Measurements from ENCODE around the gene CCR5AS.

CCR5AS gene

DNA sequence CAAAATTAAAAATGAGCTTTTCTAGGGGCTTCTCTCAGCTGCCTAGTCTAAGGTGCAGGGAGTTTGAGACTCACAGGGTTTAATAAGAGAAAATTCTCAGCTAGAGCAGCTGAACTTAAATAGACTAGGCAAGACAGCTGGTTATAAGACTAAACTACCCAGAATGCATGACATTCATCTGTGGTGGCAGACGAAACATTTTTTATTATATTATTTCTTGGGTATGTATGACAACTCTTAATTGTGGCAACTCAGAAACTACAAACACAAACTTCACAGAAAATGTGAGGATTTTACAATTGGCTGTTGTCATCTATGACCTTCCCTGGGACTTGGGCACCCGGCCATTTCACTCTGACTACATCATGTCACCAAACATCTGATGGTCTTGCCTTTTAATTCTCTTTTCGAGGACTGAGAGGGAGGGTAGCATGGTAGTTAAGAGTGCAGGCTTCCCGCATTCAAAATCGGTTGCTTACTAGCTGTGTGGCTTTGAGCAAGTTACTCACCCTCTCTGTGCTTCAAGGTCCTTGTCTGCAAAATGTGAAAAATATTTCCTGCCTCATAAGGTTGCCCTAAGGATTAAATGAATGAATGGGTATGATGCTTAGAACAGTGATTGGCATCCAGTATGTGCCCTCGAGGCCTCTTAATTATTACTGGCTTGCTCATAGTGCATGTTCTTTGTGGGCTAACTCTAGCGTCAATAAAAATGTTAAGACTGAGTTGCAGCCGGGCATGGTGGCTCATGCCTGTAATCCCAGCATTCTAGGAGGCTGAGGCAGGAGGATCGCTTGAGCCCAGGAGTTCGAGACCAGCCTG, 35.1 kb downstream of the CCR5AS start:
- H3K4me3 Mint-ChIP-seq: peak overlapping the region; percentile 29
- no peaks in the 10 kb centered on the region for H3K9me3 Mint-ChIP-seq
- peaks cover 67% of the 10 kb centered on the region for H3K4me1 Mint-ChIP-seq
- no peak overlapping the region for H3K27ac Mint-ChIP-seq
- no peak for DNase-seq
- H3K27me3 Mint-ChIP-seq: peaks cover 28% of the 10 kb centered on the region
- peaks cover 11% of the 10 kb centered on the region for H3K36me3 Mint-ChIP-seq (ENCODE audit: low read depth)
- intact Hi-C loops (cut with micrococcal nuclease): loop anchor here (2.0 to 10.0 kb wide), 6 partner anchors 163 to 607 kb away; partner anchors contain the start of gene CCR1

DNA sequence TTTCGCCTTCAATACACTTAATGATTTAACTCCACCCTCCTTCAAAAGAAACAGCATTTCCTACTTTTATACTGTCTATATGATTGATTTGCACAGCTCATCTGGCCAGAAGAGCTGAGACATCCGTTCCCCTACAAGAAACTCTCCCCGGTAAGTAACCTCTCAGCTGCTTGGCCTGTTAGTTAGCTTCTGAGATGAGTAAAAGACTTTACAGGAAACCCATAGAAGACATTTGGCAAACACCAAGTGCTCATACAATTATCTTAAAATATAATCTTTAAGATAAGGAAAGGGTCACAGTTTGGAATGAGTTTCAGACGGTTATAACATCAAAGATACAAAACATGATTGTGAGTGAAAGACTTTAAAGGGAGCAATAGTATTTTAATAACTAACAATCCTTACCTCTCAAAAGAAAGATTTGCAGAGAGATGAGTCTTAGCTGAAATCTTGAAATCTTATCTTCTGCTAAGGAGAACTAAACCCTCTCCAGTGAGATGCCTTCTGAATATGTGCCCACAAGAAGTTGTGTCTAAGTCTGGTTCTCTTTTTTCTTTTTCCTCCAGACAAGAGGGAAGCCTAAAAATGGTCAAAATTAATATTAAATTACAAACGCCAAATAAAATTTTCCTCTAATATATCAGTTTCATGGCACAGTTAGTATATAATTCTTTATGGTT, 35.9 kb downstream of the CCR5AS start, which contains the start of gene CCR5:
Gene CCR5 (plus strand): TSS at position 108 of the 680 bp plus-strand sequence. CDS start 1,957 bp downstream, outside the sequence.
- Mint-ChIP-seq H3K9me3 (peaks cover under 1% of the 10 kb centered on the region), H3K4me3 (peak within 1 kb of the TSS; percentile 60), H3K36me3 (ENCODE audit: low read depth) (peaks cover 11% of the 10 kb centered on the region), H3K27me3 (peaks cover 31% of the 10 kb centered on the region), H3K4me1 (peaks cover 70% of the 10 kb centered on the region), H3K27ac (peak within 1 kb of the TSS; percentile 90)
- DNase-seq: peak; percentile 82
- intact Hi-C loops (cut with micrococcal nuclease): loop anchor here (1.0 to 10.0 kb wide), 8 partner anchors 17 to 606 kb away; partner anchors contain the start of genes CCR1 and CCR2

DNA sequence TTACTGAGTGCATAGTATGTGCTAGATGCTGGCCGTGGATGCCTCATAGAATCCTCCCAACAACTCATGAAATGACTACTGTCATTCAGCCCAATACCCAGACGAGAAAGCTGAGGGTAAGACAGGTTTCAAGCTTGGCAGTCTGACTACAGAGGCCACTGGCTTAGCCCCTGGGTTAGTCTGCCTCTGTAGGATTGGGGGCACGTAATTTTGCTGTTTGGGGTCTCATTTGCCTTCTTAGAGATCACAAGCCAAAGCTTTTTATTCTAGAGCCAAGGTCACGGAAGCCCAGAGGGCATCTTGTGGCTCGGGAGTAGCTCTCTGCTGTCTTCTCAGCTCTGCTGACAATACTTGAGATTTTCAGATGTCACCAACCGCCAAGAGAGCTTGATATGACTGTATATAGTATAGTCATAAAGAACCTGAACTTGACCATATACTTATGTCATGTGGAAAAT, 37.2 kb downstream of the CCR5AS start:
- Mint-ChIP-seq H3K27me3 (peaks cover 37% of the 10 kb centered on the region), H3K36me3 (ENCODE audit: low read depth) (peaks cover 9% of the 10 kb centered on the region), H3K4me1 (peaks cover 61% of the 10 kb centered on the region), H3K4me3 (peak overlapping the region; percentile 60), H3K27ac (peak overlapping the region; percentile 90), H3K9me3 (peaks cover 9% of the 10 kb centered on the region)
- DNase-seq: peak; percentile 80
- intact Hi-C loops (cut with micrococcal nuclease): loop anchor here (1.0 to 10.0 kb wide), 10 partner anchors 9 to 605 kb away; partner anchors contain the start of genes CCR1 and CCR2

DNA sequence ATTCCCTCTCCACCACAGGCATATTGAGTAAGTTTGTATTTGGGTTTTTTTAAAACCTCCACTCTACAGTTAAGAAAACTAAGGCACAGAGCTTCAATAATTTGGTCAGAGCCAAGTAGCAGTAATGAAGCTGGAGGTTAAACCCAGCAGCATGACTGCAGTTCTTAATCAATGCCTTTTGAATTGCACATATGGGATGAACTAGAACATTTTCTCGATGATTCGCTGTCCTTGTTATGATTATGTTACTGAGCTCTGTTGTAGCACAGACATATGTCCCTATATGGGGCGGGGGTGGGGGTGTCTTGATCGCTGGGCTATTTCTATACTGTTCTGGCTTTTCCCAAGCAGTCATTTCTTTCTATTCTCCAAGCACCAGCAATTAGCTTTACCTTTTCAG, 37.7 kb downstream of the CCR5AS start:
- Mint-ChIP-seq H3K4me1 (peaks cover 57% of the 10 kb centered on the region), H3K9me3 (peaks cover 11% of the 10 kb centered on the region), H3K27me3 (peaks cover 35% of the 10 kb centered on the region), H3K36me3 (ENCODE audit: low read depth) (peaks cover 9% of the 10 kb centered on the region), H3K4me3 (peak overlapping the region; percentile 60), H3K27ac (peak overlapping the region; percentile 90)
- intact Hi-C loops (cut with micrococcal nuclease): loop anchor here (1.0 kb wide), 2 partner anchors 9 to 75 kb away; no protein-coding TSS in a partner anchor
- DNase-seq: no peak

DNA sequence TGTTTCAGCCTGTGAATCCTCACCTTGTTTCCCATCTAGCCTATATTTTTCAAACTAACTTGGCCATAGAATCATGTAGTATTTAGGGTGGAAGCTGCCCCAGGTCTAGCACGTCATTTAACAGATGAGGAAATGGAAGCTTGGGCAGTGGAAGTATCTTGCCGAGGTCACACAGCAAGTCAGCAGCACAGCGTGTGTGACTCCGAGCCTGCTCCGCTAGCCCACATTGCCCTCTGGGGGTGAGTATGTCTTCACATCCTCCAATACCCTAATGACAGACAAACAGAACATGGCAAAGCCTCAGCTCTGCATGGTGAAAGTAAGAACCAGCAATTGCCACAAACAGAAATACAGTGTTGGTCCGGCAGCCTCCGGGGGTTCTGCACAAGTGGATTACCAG, 38.3 kb downstream of the CCR5AS start:
- H3K9me3 Mint-ChIP-seq: peaks cover 11% of the 10 kb centered on the region
- H3K4me1 Mint-ChIP-seq: peaks cover 55% of the 10 kb centered on the region
- no peak overlapping the region for H3K4me3 Mint-ChIP-seq
- H3K36me3 Mint-ChIP-seq (ENCODE audit: low read depth): peaks cover 7% of the 10 kb centered on the region
- intact Hi-C loops (cut with micrococcal nuclease): no loop called here
- H3K27ac Mint-ChIP-seq: peak overlapping the region; percentile 61
- peak; percentile 85 for DNase-seq
- peaks cover 37% of the 10 kb centered on the region for H3K27me3 Mint-ChIP-seq

DNA sequence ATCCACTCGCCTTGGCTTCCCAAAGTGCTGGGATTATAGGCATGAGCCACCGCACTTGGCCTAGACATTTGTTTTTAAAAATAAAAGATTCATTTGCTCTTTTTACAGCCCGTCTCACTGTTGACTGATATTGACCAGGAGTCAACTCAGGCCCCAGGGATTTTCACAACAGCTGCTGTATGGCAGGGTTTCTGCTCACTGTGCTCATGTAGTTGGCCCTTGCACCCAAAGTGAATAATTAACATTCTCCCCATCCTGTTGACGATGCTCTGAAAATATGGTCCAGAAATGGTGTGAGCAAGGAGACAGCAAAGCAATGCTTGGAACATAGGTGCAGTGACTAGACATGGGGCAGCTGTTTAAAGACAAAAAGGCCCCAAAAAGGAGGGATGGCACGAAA, 39.1 kb downstream of the CCR5AS start:
- Mint-ChIP-seq H3K4me1 (peaks cover 49% of the 10 kb centered on the region), H3K4me3 (no peak overlapping the region), H3K27ac (peak overlapping the region; percentile 61), H3K27me3 (peaks cover 30% of the 10 kb centered on the region), H3K9me3 (peaks cover 11% of the 10 kb centered on the region), H3K36me3 (ENCODE audit: low read depth) (peaks cover 2% of the 10 kb centered on the region)
- intact Hi-C loops (cut with micrococcal nuclease): no loop called here
- DNase-seq: no peak

DNA sequence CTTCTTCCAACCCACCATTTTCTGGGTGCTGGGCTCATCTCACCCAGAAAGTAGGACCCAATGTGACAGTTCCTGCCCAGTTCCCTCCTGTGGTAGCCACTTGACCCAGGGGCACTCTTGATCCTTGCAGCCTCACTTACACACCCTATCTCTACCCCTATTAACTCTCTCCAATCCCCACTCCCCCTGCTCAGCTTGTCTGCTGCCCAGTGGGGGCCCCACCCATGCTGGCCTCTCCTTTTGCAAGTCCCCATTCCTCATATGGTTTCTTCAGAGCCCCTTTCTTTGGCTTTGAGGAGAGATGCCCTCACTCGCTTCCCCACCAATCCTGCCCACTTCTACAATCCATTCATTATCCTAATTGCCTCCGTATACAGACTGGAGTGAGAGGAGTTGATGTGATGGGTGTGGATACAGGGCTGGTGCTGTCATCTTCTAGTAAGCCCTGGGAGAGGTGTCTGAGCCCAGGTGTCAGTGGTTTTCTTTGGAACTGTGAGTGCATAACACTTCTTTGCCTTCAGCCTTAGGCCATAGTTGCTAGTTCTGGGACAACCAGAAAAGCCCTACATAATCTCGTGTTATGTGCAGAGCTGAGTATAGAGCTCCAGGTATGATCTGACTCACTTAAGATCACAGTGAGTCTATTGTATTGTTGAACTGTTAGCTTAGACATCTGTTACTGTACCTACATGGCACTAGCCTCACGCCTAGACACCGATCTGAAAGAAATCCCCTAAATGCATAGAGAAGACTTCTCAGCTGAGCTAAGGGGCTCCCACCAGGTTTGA, 40.9 kb downstream of the CCR5AS start:
- Mint-ChIP-seq H3K4me1 (peaks cover 45% of the 10 kb centered on the region), H3K27ac (peak overlapping the region; percentile 55), H3K4me3 (no peak overlapping the region), H3K9me3 (peaks cover 11% of the 10 kb centered on the region), H3K27me3 (peaks cover 28% of the 10 kb centered on the region), H3K36me3 (ENCODE audit: low read depth) (peaks cover 1% of the 10 kb centered on the region)
- DNase-seq: no peak
- intact Hi-C loops (cut with micrococcal nuclease): no loop called here

DNA sequence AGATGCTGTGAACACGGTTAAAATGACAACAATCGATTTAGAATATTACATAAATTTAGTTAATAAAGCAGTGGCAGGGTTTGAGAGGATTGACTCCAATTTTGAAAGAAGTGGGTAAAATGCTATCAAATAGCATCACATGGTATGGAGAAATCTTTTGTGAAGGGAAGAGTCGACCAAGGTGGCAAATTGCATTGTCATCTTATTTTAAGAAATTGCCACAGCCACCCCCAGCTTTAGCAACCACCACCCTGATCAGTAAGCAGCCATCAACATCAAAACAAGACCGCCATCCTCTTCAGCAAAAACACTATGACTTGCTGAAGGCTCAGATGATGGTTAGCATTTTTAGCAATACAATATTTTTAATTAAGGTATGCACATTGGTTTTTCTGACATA, 41.8 kb downstream of the CCR5AS start:
- H3K27ac Mint-ChIP-seq: no peak overlapping the region
- intact Hi-C loops (cut with micrococcal nuclease): no loop called here
- peaks cover 2% of the 10 kb centered on the region for H3K36me3 Mint-ChIP-seq (ENCODE audit: low read depth)
- H3K9me3 Mint-ChIP-seq: peaks cover 11% of the 10 kb centered on the region
- H3K4me3 Mint-ChIP-seq: no peak overlapping the region
- peaks cover 28% of the 10 kb centered on the region for H3K27me3 Mint-ChIP-seq
- peaks cover 43% of the 10 kb centered on the region for H3K4me1 Mint-ChIP-seq
- DNase-seq: no peak

DNA sequence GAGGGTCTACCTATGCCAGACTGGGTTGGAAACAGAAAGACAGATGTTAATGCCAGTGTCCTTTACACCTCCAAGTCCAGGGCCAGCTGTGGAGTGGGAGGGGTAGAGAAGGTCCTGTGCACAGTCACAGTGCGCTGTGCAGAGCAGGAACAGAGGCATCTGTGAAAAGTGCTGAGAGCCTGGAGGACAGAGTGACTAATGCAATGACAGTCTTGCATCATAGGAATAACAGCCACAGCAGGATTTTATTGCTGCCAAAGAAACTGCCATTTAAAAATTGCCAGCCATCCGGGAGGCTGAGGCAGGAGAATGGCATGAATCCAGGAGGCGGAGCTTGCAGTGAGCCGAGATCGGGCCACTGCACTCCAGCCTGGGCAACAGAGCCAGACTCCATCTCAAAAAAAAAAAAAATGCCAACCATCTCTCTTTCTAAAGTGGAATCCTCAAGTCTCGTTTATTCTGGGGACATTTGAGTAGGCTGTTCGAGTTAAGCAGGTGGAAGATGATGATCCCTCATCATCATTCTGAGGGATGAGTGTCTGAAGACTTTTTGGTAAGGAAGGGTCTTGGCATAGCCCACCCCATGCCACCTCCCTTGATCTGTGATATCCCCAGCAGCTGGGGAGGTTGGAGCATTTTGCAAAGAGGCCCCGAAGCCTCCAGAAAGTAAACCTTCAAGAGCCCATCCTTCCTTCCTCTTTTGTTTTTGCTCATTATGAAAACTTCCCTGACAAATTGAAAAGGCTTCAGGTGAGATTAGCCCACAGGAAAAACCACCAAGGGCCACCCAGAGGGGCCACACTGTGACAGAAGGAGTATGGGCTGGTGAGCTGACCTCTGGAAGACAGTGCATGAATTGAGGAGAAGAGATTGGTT, 45.2 kb downstream of the CCR5AS start:
- H3K27me3 Mint-ChIP-seq: peaks cover 35% of the 10 kb centered on the region
- H3K9me3 Mint-ChIP-seq: peaks cover 11% of the 10 kb centered on the region
- H3K4me3 Mint-ChIP-seq: no peak overlapping the region
- H3K36me3 Mint-ChIP-seq (ENCODE audit: low read depth): peaks cover 11% of the 10 kb centered on the region
- no peak overlapping the region for H3K27ac Mint-ChIP-seq
- DNase-seq: no peak
- intact Hi-C loops (cut with micrococcal nuclease): no loop called here
- H3K4me1 Mint-ChIP-seq: peaks cover 42% of the 10 kb centered on the region

DNA sequence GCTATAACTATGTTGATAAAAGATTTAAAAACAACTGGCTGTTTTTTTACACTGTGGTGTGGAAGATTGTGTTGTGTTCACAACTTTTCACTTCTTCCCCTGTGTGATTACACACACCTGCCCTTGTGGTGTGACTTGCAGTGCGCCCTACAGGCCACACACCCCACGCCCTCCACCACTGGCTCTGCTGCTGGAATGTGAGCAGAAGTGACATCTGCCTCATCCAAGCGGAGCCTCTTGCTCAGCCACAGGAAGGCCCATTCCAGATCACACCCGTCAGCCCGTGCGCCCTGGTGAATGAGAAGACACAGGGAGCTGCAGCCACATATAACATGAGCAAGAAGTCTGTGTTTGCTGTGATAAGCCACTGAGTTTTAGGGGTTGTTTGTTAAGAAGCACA, 46.0 kb downstream of the CCR5AS start:
- Mint-ChIP-seq H3K36me3 (ENCODE audit: low read depth) (peaks cover 15% of the 10 kb centered on the region), H3K9me3 (peaks cover 14% of the 10 kb centered on the region), H3K4me3 (no peak overlapping the region), H3K27ac (no peak overlapping the region), H3K27me3 (peaks cover 35% of the 10 kb centered on the region), H3K4me1 (peaks cover 41% of the 10 kb centered on the region)
- DNase-seq: no peak
- intact Hi-C loops (cut with micrococcal nuclease): loop anchor here (1.0 kb wide), 1 partner anchor 8 kb away; no protein-coding TSS in a partner anchor

DNA sequence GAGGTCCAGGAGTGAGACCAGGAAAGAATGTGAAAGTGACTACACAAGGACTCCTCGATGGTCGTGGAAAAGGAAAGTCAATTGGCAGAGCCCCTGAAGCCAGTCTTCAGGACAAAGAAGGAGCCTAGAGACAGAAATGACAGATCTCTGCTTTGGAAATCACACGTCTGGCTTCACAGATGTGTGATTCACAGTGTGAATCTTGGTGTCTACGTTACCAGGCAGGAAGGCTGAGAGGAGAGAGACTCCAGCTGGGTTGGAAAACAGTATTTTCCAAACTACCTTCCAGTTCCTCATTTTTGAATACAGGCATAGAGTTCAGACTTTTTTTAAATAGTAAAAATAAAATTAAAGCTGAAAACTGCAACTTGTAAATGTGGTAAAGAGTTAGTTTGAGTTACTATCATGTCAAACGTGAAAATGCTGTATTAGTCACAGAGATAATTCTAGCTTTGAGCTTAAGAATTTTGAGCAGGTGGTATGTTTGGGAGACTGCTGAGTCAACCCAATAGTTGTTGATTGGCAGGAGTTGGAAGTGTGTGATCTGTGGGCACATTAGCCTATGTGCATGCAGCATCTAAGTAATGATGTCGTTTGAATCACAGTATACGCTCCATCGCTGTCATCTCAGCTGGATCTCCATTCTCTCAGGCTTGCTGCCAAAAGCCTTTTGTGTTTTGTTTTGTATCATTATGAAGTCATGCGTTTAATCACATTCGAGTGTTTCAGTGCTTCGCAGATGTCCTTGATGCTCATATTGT, 47.0 kb downstream of the CCR5AS start:
- H3K4me3 Mint-ChIP-seq: no peak overlapping the region
- H3K9me3 Mint-ChIP-seq: peaks cover 14% of the 10 kb centered on the region
- H3K27me3 Mint-ChIP-seq: peaks cover 40% of the 10 kb centered on the region
- H3K36me3 Mint-ChIP-seq (ENCODE audit: low read depth): peaks cover 20% of the 10 kb centered on the region
- H3K27ac Mint-ChIP-seq: no peak overlapping the region
- peaks cover 50% of the 10 kb centered on the region for H3K4me1 Mint-ChIP-seq
- intact Hi-C loops (cut with micrococcal nuclease): loop anchor here (1.0 kb wide), 1 partner anchor 9 kb away; no protein-coding TSS in a partner anchor
- no peak for DNase-seq

DNA sequence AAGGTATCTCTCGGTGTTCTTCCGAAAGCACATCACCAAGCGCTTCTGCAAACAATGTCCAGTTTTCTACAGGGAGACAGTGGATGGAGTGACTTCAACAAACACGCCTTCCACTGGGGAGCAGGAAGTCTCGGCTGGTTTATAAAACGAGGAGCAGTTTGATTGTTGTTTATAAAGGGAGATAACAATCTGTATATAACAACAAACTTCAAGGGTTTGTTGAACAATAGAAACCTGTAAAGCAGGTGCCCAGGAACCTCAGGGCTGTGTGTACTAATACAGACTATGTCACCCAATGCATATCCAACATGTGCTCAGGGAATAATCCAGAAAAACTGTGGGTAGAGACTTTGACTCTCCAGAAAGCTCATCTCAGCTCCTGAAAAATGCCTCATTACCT, 48.4 kb downstream of the CCR5AS start:
- Mint-ChIP-seq H3K27ac (no peak overlapping the region), H3K4me3 (no peak overlapping the region), H3K27me3 (peaks cover 34% of the 10 kb centered on the region), H3K9me3 (peaks cover 10% of the 10 kb centered on the region), H3K4me1 (peaks cover 59% of the 10 kb centered on the region), H3K36me3 (ENCODE audit: low read depth) (peaks cover 20% of the 10 kb centered on the region)
- intact Hi-C loops (cut with micrococcal nuclease): no loop called here
- DNase-seq: no peak
